NCI-H2029 treated with DMSO at 0.1 percent for 48 hours (cell line): ENCODE measurements around the gene TAF9.
"Not testable (repeated sequence)": the region's sequence is repeated elsewhere in the genome, so short reads cannot be mapped to it uniquely, and the experiment has no call there.

Experiments
- DNase-seq: peaks from one replicate; lab custom pipeline; 2025; lab: John Stamatoyannopoulos, UW

The TAF9 gene

DNA sequence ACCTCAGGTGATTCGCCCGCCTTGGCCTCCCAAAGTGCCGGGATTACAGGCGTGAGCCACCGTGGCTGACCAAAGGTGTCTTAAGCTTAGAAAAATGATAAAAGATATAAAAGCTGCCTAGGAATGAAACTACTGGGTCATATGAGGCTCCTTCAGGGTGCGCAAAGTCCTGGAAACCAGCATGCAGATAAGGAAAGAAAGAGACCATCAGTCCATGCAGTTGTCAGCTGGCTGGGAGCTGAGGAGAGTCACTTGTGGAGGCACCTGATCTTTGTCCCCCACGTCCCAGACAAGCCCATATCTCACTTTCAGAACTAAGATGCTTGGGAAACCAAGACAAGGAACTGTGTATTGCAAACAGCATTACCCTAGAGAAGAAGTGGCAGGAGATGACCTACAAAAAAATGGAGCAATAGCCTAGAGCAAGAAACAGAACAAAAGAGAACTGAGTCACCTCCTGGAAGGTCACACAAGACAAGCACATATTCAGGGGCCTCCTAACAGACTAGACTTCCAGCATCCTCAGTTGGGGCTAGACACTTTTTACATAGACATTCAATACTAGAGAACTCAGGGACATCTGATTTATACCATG is 33.9 kb downstream of the TAF9 start:
- DNase-seq: no peak

DNA sequence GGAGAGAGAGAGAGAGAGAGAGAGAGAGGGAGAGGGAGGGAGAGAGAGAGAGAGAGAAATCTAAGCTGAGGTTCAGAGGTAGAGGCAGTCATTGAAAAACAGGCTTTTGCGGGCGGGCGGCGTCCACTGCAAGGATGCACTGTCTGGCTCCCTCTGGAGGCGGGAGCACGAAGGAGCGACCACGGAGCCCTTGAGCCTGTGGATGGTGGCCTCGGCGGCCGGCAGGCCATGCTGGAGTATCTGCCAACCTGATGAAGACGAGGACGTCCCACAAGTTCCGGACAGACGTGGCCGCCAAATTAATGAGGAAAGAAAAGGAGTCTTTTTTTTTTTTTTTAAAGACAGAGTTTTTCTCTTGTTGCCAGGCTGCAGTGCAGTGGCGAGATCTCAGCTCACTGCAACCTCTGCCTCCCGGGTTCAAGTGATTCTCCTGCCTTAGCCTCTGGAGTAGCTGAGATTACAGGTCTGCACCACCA is 34.5 kb downstream of the TAF9 start:
- peak; percentile 78 for DNase-seq

- DNase-seq: not testable (repeated sequence)
Measured at GRCh38 chr5:69333668-69334315, 35.5 kb downstream of the TAF9 start.

DNA sequence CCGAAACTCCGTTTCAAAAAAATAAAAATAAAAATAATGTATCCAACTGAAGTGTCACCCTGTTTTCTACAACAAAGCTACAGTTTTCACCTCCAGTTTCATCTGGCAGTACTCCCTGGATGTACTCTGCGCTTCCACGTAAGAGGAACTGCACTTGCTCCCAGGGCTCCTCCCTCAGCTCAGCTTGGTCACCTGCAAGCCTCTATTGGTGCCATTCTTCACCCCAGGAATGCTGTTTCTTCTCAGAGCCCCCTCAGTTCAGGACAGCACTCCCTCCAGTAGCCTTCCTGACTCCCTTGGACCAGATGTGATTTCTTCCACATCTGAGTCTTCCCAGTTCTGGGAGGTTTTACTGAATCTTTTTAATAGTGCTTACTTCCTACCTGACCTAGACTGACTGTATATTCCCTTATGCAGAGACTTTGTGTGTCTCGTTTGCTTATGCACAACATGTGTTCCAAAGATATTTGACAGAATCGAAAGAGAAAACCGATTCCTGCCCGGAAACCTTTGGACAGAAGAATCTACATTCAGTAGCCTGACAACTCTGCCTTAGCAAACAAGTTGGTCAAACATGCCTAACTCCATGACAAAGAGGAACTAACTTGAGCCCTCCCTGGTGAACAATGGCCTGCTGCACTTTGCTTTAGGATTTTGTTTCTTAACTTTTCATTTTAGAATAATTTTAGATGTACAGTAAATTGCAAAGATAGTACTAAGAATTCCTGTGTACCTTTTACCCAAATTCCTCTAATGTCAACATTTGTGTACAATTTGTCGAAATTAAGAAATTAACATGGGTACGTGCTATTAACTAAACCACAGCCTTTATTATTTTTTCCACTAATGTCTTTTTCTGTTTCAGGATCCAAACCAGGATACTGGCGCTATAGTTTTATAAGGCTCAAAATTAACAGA is 37.5 kb downstream of the TAF9 start:
- peak; percentile 8 for DNase-seq

GRCh38 chr5:69329905-69330489 is 39.3 kb downstream of the TAF9 start:
- no peak for DNase-seq

DNA sequence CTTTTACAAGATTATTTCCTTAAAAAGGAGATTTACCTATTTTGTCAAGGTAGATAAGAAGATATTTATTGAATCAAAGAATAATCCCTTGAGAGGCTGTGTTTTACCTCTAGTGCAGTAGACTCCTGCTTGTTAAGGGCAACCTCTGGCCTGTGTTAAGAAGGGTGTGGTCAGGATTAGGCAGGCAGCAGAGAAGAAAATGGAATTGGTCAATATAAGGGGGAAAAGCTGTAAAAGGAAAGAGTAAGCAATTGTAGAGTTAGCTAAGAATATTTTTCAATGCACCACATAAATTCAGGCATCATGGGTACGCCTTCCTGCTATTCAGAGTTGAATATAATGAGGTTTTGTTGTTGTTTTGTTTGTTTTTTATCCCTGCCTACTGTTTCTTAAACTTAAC is 43.0 kb downstream of the TAF9 start:
- DNase-seq: no peak

GRCh38 chr5:69317391-69317790 is 51.9 kb downstream of the TAF9 start:
- DNase-seq: no peak

DNA sequence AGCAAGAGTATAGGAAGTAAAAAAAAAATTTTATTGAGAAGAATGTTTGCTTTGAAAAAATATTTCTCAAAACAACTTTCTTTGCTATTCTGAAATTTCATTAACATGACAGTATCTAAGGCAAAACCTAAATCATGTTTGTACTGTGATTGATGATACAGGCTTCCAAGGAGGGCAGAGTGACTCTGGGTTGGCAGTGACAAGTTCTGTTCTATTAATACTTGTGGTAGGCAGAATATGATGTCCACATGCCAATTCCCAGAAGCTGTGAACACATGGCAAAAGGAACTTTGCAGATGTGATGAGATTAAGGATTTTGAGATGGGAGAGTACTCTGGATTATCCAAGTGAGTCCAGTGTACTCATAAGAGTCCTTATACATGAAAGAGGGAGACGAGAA is 53.3 kb downstream of the TAF9 start:
- no peak for DNase-seq
